NCI-H446 treated with DMSO at 0.1 percent for 48 hours (cell line): Measurements from ENCODE around the gene PAX5.

Experiments used
- DNase-seq: peaks from one replicate; lab custom pipeline; 2025; lab: John Stamatoyannopoulos, UW

PAX5 gene

DNA sequence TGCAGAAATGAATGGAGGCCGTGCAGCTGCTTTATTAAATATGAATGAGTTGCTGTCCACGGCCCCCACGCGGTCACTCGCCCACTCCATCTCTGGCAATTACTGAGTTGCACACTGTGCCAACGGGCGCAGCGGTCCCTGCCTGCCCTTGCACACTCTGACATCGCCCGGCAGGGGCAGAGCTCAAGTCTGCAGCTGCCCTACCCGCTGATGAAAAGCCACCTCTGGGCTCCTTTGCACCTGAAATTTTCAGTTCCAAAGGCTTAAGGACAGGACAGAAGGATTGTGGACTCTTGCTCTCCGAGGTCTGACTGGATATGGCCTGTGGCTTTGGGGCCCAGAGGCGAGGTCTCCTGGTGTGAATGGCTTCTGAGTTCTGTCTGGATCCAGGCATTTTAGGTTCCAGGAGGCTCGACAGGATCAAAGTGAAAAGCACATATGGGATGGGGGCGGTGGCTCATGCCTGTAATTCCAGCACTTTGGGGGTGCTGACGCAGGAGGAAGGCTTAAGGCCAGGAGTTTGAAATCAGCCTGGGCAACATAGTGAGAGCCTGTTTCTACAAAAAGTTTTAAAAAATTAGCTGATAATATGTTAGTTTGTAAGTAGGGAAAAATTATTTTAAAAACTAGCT lies 201.8 kb downstream of the PAX5 start:
- no peak for DNase-seq

DNA sequence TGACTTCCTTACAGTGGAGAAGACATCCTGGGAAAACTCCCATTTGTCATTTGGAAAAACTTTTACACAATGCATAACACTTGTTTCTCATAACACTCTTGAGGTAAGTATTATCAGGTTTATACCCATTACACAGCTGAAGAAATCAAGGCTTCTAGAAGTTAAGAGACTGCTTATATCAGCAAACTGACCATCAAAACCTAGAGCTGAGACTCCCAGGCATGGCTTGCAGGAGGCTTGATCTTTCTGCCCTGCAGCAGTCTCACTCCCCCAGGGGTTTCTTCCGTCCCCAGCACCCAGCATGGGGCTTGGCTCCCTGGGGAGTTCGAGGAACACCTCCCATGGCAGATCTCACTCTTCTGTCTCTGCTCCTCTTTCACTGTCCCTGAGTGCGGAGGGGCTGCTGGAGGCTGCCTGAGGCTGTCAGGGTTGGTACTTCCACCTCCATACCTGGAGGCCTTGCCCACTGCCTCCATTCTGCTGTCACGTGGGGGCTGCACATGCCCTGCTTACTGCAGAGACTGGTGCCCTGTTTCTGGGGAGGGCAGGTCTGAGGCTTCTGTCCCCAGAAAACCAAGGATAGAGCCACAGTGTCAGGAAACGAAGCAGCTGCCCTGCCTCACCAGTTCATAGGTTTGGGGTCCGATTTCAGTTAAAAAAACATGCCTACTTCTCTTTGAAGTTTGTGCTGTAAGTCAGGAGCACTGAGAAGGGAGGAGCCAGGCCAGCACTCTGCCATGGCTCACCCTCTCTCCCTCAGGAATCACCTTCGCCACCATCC lies 202.5 kb downstream of the PAX5 start:
- no peak for DNase-seq

DNA sequence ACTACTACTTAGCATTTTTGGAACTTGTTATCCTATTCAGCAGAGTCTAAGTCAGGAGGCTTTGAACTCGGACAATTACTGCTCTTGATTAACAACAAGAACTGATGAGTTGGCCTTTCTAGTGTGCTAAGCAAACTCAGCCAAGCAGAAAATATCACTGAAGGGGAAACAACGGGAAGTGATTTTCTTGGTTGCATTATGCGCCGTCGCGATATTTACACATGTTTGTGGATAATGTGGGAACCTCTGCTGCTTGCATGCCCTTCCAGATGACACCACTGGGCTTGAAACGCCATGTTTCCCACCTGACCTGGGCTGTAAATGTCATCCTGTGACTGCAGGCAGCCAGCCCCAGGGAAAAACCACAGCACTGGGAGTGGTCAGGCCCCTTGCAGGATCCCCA lies 205.5 kb downstream of the PAX5 start:
- no peak for DNase-seq

DNA sequence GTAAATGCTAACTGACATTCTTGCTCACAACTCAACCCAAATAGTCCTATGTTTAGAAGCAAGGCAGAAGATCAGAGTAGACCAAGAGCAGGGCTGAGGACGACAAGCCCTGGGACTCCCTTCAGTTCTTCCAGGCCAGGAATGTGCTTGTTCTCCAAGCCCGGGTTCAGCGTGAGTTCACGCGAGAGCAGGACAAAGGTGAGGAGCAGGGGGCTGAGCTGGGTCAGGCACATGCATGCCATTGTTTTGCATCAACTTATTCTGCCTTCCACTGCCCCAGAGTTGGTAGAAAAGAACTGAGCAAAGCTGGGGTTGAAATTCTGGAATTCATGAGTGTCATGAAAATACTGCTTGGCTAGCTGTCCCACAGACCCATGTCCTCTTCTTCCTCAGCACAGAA lies 206.5 kb downstream of the PAX5 start:
- no peak for DNase-seq

DNA sequence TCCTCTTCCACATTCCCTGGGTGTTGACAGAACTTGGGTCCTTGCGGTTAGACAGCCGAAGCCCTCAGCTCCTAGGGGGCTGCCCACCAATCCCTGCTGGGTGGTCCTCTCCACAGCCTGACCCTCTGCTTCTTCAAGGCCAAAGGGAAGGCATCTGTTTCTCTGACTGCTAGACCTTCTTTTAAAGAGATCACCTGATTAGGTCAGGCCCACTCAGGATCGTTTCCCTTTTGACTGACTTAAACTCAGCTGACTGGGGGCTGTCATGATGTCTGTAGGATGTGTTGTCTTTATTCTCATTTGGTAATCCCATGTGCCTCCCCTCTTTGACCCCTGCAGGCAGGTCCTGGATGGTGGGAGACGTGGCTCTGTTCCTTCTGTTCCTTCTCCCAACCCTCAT lies 207.5 kb downstream of the PAX5 start:
- no peak for DNase-seq

DNA sequence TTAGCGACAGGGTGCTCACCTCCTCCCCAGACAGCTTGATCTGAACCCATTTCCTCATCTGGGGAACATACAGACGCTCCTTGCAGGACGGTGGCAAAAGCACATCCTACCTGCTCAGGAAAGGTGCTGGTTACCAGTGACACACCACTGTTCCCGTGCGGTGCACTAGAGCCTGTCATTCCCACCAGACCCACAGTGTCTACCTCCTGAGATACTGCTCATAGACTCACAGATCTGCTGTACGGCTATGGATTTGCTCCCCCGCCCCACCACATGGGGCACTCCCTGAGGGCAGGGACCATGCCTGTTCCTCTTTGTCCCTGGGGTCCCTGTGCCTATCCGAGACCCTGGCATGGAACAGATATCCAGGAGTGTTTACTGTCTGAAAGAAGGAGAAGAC lies 208.9 kb downstream of the PAX5 start:
- DNase-seq: no peak

DNA sequence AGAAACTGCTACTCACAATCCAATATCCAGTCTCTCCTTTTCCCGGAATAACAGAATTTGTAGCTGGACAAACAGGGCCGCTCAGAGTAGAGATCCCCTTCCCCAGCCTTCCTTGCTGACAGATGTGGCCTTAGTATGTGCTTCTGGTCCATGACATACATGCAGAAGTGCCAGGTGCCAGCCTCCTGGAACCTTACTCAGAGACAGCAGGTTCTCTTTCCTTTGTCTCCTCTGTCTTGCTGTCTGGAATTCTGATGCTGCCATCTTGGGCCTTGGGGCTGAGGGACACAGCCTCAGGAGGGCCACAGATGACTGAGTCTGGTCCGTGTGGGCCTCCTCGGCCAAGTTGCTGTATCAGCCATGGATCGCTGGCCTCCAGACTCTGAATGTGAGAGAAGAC lies 210.1 kb downstream of the PAX5 start:
- no peak for DNase-seq

DNA sequence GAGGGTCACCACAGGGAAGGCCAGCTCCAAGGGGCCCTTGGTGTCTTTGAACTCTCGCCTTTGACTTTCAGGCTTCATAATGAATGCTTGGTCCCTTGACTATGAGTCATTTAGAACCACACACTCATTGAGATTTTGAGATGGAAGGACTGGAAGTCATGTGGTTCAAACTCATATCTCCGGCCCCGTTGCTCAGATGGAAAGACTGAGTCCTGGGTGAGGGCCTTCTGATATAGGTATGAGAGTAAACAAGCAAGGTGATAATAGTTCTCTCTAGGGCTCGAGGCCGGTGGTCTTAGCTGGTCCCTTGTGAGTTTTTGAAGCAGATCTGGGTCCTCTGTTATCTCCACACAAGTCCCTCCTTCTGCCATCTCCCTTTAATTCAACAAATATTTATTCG lies 210.6 kb downstream of the PAX5 start:
- no peak for DNase-seq

DNA sequence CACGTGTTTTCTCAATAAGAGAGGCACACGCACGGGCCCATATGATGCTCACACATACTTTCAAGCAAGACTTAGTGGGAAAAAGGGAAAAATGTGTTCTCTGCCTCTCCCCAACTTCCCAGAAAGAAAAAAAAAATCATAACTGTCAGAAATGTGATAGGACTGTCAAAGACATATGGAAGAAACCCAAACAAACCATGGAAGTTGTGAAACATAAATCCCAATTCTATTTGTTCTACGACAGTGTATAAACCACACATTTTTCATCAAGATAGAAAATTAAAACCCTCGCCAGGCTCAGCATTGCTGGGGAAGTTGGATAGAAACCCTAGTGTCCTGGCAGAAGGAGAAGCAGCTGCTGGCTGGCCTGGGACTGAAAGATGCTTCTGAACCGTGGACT lies 211.9 kb downstream of the PAX5 start:
- no peak for DNase-seq

DNA sequence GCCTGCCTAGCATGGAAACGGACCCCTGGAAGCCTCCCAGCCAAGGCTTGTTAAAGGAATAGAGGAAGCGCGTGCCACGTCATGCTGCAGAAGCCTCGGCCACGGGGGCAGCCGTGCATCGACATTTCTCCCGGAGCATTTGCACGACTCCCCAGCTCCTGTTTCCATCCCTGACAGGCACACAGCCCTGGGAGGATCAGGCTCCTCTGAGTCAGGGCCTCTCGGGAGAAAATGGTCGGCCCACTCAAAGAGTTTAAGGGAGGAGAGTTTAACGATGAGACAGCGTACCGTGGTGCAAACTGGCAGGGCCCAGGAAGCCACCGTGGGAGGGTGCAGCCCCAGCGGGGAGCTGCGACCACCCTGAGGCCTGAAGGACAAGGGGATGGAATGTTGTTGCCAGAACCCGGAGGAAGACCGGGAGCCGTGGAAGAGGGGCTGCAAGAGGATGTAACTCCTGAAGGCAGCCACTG lies 213.6 kb downstream of the PAX5 start:
- no peak for DNase-seq

DNA sequence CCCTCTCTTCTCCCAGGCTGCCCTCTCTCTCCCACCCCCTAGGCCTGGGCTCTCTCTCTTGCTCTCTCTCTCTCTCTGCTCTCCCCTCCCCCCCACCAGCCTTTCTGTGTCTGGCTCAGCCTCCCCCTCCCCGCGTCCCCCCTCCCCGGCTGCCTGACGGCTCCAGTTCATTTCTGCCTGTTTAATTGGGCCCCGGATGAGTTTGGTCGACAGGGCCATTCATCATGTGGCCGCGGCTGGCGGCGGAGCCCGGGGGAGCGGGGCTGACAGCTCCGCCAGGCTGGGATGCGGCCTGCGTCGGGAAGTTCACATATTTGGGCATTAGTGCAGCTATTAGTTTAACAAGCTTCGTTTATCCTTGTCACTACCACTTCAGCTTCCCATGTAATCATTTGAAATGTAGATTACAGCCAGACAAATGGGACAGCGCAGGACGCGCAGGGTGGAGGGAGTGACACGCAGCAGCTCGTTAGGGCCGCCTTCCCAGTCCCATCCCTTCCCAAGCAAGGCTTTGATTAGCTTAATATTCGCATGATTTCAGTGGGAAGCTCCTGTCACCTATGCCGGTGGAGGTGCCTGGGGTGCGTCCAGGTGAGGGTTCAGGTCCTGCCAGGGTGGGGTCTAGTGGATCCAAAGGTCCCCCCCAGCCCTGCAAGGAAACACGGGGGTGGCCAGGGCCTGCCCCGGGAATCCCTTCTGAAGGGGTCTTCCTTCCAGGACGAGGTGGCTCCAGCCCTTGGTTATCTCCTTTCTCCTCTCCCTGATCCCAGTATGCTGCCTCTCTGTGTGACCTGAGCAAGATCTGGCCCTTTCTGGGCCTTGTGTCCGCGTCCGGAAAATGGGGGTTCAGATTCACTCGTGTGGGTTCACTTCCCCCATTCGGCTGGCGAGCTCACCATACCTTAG lies 214.8 kb downstream of the PAX5 start:
- no peak for DNase-seq

DNA sequence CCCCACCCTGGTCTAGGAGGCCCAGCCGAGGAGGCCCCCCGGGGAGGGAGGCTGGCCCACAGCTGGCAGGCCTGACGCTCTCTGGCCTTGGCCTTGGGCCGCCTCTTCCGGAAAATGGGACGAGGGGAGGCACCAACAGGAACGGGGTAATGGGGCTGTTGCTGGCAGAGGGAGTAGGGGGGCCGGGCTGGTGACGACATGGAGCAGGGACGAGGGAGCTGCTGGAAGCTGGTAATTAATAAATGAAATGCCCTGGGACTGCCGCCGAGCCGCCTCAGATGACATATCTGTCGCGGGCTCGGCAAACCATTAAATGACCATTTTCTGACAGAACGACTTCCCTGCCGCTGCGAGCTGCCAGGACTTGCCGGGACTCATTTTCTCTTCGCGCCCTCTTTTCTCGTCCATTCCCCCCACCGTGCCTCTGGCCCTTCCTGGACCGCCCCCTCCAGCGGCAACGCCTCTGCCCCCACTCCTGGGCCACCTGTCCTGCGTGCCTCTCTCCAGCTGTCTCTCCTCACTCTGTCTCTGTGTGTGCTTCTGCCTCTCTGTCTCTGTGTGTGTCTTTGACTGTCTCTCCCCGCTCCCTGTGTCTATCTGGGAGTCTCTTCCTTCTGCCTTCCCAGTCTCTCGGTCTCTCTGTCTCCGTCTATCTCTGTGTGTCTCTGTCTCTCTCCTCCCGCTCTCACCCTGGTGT lies 215.7 kb downstream of the PAX5 start:
- DNase-seq: no peak

DNA sequence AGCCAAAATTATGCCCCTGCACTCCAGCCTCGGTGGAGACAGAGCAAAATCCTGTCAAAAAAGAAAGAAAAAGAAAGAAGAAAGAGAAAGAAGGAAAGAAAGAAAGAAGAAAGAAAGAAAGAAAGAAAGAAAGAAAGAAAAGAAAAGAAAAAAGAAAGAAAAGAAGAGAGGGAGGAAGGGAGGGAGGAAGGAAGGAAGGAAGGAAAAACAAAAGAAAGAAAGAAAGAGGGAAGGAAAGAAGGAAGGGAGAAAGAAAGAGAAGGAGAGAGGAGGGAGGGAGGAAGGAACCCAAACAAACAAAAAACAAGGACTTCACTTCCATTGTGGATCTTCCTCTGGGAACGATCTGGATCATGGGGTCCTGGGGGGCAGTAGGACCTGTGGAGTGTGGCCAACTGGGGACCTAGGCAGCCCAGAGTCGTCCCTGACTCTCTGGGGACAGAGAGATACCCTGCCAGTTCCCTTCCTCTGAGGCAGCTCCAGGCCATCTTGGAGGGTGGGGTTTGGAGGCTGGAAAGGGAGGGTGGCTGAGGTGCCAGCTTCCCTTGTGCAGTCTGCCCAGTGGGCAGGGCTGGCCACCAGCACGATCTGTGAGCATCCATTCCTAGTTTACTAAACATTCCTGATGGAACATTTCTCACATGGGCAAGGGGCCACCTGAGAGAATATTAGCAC lies 216.8 kb downstream of the PAX5 start:
- DNase-seq: no peak

DNA sequence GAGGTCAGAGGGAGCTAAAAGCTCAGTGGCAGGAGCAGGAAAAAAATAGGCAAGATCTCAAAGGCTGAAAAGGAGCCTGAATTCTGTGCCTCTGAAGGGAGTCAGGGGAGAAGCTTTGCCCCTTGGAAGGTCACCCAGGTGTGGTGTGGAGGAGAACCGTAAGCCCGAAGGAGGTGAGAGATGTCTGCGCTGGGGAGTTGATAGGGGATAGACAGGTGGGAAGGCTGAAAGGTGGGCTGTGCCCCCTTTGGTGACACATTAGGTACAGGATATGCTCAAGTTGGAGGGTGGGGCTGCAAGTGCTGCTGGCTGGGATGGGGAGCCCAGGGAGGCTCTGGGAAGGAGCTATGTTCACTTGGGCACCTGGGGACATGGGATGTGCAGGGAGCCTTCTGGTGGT lies 217.7 kb downstream of the PAX5 start:
- no peak for DNase-seq

DNA sequence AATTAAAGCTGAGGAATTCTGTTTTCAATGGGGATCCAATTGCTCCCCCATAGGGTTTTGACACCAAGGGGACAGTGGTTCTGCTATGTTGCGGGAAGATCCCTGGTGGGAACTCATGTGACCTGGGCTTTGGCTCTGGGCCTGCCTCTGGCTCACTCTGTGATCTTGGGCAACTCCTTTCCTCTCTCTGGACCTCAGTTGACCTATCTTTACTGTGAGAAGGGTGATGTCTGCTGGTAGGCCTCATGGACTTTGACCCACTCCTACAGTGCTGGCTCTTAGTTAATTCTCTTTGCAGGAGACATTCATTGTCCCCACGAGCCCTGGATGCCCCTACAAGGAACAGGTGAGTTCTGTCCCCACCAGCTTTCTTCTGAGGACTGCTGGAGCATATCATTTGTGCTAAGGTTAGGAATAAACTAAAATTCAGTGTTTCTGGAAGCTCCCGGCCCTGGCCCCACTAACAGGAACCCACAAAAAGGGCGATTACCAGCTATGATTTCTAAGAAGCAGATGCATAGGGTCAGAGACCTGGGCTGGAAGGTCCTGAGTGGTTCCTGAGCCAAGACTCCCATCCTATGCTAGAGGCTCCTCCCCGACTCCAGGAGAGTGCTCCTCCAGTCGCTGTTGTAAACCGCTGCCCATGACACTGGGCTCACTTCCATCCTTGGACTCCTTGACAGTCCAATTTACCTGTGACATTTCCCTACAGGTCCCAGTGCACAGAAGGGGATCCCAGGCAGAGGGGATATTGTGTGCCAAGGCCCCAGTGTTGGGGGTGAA lies 218.3 kb downstream of the PAX5 start:
- DNase-seq: no peak

DNA sequence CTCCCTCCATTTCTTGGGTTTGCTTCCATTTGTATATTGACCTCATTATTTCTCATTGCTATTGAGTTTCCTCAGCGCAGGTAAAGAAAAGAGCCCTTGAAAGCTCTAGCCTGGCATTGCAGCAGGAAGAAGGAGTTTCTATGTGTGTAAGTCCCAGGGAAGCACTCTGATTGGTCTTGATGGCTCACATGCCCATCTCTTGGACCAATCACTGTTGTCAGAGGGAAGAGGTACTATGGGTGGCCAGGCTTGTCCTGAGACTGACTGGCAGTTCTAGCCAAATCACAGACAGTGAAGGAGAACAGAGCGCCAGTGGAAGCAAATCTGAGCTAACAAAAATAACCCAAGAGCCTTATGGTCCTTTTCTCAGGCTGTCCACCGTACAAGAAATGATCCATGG lies 219.0 kb downstream of the PAX5 start:
- no peak for DNase-seq

DNA sequence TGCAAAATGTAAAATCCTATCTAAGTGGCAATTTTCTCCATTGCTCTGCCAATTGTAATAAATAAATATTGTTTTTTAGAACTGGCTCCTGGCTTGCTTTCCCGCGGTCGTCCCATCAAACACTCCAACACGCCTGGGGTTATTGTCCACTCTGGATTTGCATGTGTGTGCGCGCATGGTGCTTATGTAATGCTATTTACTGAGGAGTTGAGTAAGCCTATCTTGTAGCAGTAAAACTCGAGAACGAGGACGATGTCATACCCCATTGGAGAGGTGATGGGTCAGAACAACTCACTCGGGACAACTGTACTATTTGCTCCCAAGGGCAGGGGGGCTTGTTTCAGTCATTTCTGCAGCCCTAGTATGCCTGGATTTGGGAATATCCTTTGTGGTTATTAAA lies 220.9 kb downstream of the PAX5 start:
- DNase-seq: no peak

DNA sequence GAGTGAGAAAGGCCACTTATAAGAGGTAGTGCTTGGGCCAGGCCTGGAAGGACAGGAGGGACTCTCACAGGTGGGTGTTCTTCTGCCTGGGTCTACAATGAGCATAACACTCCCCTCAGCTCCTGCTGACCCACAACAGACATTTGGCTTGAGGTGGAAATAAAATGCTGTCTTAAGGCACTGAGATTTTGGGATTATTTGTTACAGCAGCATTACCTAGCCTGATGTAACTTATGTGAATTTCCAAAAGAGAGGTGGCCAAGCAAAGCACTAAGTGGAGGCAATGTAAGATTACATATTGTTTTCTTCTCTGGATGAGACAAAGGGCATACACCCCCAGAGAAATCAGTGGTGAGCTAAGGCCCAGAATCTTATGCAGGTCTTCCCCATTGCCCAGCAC lies 221.5 kb downstream of the PAX5 start:
- no peak for DNase-seq

DNA sequence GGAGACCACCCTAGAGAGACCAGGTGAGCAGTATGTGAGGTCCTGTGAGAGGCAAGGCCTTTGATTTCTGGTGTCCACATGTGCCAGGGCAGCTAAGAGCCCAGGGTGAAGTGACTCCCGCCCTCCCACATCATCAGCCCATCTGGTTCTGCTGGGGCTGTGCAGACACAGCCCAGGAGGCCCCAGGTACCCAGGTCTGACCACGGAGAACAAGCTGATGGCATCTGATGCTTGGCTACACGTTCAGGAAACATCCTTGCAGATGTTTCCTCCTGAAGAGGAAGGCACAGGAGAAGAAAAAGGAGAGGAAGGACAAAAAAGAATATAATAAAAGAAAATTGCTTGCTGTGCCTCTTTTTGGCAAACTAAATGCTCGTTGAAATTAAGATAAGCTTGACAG lies 225.8 kb downstream of the PAX5 start:
- DNase-seq: no peak

DNA sequence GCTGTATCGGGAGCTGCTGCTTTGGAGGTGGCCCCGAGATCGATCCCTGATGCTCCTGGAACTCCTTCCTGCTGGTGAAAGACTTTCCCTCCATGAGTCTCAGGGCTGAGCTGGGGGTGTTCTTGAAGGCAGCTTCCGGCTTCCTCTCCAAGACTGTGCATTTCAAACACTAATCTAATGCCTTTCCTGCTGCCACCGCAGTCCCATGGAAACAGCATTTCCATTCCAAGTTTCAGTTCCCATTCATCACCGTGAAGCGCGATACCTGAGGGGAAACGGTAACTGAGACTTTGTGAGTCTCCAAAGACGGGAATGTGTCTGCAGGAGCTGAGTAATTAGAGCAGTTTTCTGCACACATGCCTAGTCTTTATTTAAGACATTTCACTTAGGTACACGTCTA lies 230.1 kb downstream of the PAX5 start:
- no peak for DNase-seq
